ENCODE data around the gene DISC1. TPM values are rescaled to one million over a fixed set of nuclear protein-coding genes. Genes with fewer than 3 reads are reported as not detected.
"Not testable (repeated sequence)": the region's sequence is repeated elsewhere in the genome, so short reads cannot be mapped to it uniquely, and the experiment has no call there.

The DISC1 gene
- total and polyA plus RNA-seq, 12 donors: 1.0 to 21.0 (median 9.7) TPM

DNA sequence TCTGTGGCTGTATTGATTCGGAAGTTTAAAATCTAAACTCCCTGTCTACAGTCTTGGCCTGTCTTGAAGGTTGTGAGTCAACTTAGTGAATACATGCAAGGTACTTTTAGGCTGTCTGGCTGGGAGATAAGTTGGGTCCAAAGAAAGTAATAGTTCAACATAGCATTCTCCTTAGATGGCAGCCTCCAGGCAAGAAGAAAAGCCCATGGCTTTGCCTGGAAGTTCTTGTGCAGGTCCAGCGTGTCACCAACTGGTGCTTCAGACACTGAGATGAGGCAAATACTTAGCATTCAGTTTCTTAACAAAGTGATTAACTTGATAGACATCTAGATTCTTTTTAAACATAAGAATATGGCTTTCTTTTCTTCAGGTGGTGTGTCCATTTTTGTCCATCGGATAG is 328.2 kb downstream of the DISC1 start:
- H3K27me3 ChIP-seq: no peaks in the 10 kb centered on the region
- H3K27ac ChIP-seq: no peak overlapping the region
- H3K4me3 ChIP-seq: no peak overlapping the region
- no peaks in the 10 kb centered on the region for H3K36me3 ChIP-seq (replicated peaks in 1 of 2)
- intact Hi-C loops (cut with DNase I): no loop called here
- TF ChIP-seq CTCF (IDR thresholded peaks at IDR 0.05) (no peak), POLR2A (IDR thresholded peaks at IDR 0.05) (no peak)
- 94 to 96% (median 96%) methylated on average over 3 of the region's 3 CpGs for WGBS, 4 donors
- no peak for DNase-seq
- no peaks in the 10 kb centered on the region for H3K9me3 ChIP-seq (replicated peaks in 1 of 3)
- no peaks in the 10 kb centered on the region for H3K4me1 ChIP-seq (replicated peaks in 1 of 2)

GRCh38 chr1:231957359-231957758 is 330.8 kb downstream of the DISC1 start:
- no peak for TF ChIP-seq POLR2A (IDR thresholded peaks at IDR 0.05)
- TF ChIP-seq CTCF (IDR thresholded peaks at IDR 0.05): no peak
- Histone ChIP-seq H3K4me3 (no peak overlapping the region), H3K27ac (no peak overlapping the region), H3K4me1 (replicated peaks in 1 of 2) (no peaks in the 10 kb centered on the region), H3K36me3 (replicated peaks in 1 of 2) (no peaks in the 10 kb centered on the region), H3K9me3 (replicated peaks in 1 of 3) (no peaks in the 10 kb centered on the region), H3K27me3 (no peaks in the 10 kb centered on the region)
- intact Hi-C loops (cut with DNase I): no loop called here
- WGBS, 4 donors: 64 to 86% (median 81%) methylated on average over 1 of the region's 1 CpG
- no peak for DNase-seq

GRCh38 chr1:231958448-231958847 is 331.9 kb downstream of the DISC1 start:
- Histone ChIP-seq H3K9me3 (replicated peaks in 1 of 3) (no peaks in the 10 kb centered on the region), H3K27ac (no peak overlapping the region), H3K4me1 (replicated peaks in 1 of 2) (no peaks in the 10 kb centered on the region), H3K36me3 (replicated peaks in 1 of 2) (no peaks in the 10 kb centered on the region), H3K4me3 (no peak overlapping the region), H3K27me3 (no peaks in the 10 kb centered on the region)
- 82 to 89% (median 86%) methylated on average over 4 of the region's 4 CpGs for WGBS, 4 donors
- TF ChIP-seq CTCF (IDR thresholded peaks at IDR 0.05) (no peak), POLR2A (IDR thresholded peaks at IDR 0.05) (no peak)
- intact Hi-C loops (cut with DNase I): no loop called here
- no peak for DNase-seq

GRCh38 chr1:231959225-231959884 is 332.8 kb downstream of the DISC1 start:
- TF ChIP-seq CTCF (IDR thresholded peaks at IDR 0.05) (no peak), POLR2A (IDR thresholded peaks at IDR 0.05) (no peak)
- no peak for DNase-seq
- H3K4me3 ChIP-seq: no peak overlapping the region
- H3K27ac ChIP-seq: no peak overlapping the region
- H3K36me3 ChIP-seq (replicated peaks in 1 of 2): no peaks in the 10 kb centered on the region
- 94 to 95% (median 94%) methylated on average over 6 of the region's 6 CpGs for WGBS, 4 donors
- intact Hi-C loops (cut with DNase I): no loop called here
- no peaks in the 10 kb centered on the region for H3K9me3 ChIP-seq (replicated peaks in 1 of 3)
- no peaks in the 10 kb centered on the region for H3K27me3 ChIP-seq
- no peaks in the 10 kb centered on the region for H3K4me1 ChIP-seq (replicated peaks in 1 of 2)

GRCh38 chr1:231961801-231962200 is 335.2 kb downstream of the DISC1 start:
- H3K4me3 ChIP-seq; H3K27me3 ChIP-seq; H3K9me3 ChIP-seq (replicated peaks in 1 of 3); H3K27ac ChIP-seq; DNase-seq; intact Hi-C loops (cut with DNase I); H3K4me1 ChIP-seq (replicated peaks in 1 of 2); H3K36me3 ChIP-seq (replicated peaks in 1 of 2): not testable (repeated sequence)
- 79 to 100% (median 94%) methylated on average over 1 of the region's 1 CpG for whole genome bisulfite sequencing, 4 donors
